Measurements from ENCODE around the gene SSBP1. TPM values are rescaled to one million over a fixed set of nuclear protein-coding genes. Genes with fewer than 3 reads are reported as not detected.

SSBP1 gene
- total and polyA plus RNA-seq, 2 of the 4 experiments (the other 2 are of a cell fraction), result 158 to 204 TPM

GRCh38 chr7:141785706-141786552, 47.8 kb downstream of the SSBP1 start (continued):
- TF ChIP-seq MAFK (IDR thresholded peaks at IDR 0.05; ENCODE audit: low read depth, low read length), result no peak

GRCh38 chr7:141788296-141788695, 50.1 kb downstream of the SSBP1 start:
- Histone ChIP-seq H4K8ac (ENCODE audit: low read depth in 2 of 2, low read length in 2 of 2) (no peak overlapping the region), H2BK15ac (ENCODE audit: low read depth, low read length) (no peak overlapping the region), H3K27ac (ENCODE audit: insufficient read depth, low read length) (no peak overlapping the region), H3K4me3 (ENCODE audit: insufficient read depth, low read depth, low read length) (no peak overlapping the region), H3K9ac (ENCODE audit: low read depth, low read length) (no peak overlapping the region), H3K14ac (replicated peaks; ENCODE audit: low read depth, low read length) (no peak overlapping the region), H3K4me1 (ENCODE audit: control insufficient read depth, insufficient read depth, low read length) (no peaks in the 10 kb centered on the region), H3K4me2 (ENCODE audit: low read depth, low read length) (no peak overlapping the region), H2BK20ac (ENCODE audit: low read depth, low read length) (no peak overlapping the region), H3K23ac (ENCODE audit: low read depth, low read length) (no peak overlapping the region), H3K9me1 (ENCODE audit: insufficient read depth, low read length) (no peaks in the 10 kb centered on the region), H2AK9ac (replicated peaks; ENCODE audit: low read depth, low read length, poor library complexity) (no peak overlapping the region), H2BK5ac (ENCODE audit: low read depth, low read length, poor library complexity, severe bottlenecking) (no peak overlapping the region), H3K27me3 (ENCODE audit: control insufficient read depth, insufficient read depth, low read length) (no peaks in the 10 kb centered on the region), H4K5ac (ENCODE audit: low read depth, low read length) (no peak overlapping the region), H2AK5ac (ENCODE audit: low read depth, low read length) (no peak overlapping the region), H4K91ac (ENCODE audit: insufficient read depth, low read depth, low read length) (no peak overlapping the region), H3K56ac (ENCODE audit: extremely low read depth, insufficient read depth, low read length) (no peak overlapping the region), H2AFZ (replicated peaks; ENCODE audit: low read length, poor library complexity) (no peak overlapping the region), H4K20me1 (ENCODE audit: insufficient read depth, low read length) (no peaks in the 10 kb centered on the region), H3K9me3 (ENCODE audit: control insufficient read depth, insufficient read depth, low read length) (no peaks in the 10 kb centered on the region), H3K4ac (ENCODE audit: low read depth, low read length) (no peak overlapping the region), H3K79me1 (ENCODE audit: low read depth in 1 of 2, low read length in 2 of 2) (no peaks in the 10 kb centered on the region), H2BK120ac (ENCODE audit: low read depth, low read length) (no peak overlapping the region), H3K36me3 (ENCODE audit: control insufficient read depth, insufficient read depth, low read length) (no peaks in the 10 kb centered on the region), H3K18ac (ENCODE audit: low read depth, low read length) (no peak overlapping the region)
- ChIA-PET POLR2A (ENCODE audit: unreplicated experiment) (no interaction called here), CTCF (no interaction called here)
- in situ Hi-C loops (cut with MboI; ENCODE audit: low sequenced_read_pairs) (no loop called here), intact Hi-C loops (cut with micrococcal nuclease) (no loop called here), dilution Hi-C loops (cut with HindIII; ENCODE audit: low sequenced_read_pairs, unreplicated experiment) (no loop called here)
- no TSS peak for BruUV-seq (replicated peaks)
- no peak for DNase-seq
- no peak for ATAC-seq (ENCODE audit: low read depth)
- no CpG with 5 or more reads among the region's 2 CpGs for WGBS, 2 experiments (ENCODE audit: extremely low coverage in 2 of 2, insufficient read length in 1 of 2)
- TF ChIP-seq MXI1 (IDR thresholded peaks at IDR 0.05; ENCODE audit: borderline replicate concordance, low read depth, low read length), result no peak
- no peak for TF ChIP-seq MAFK (IDR thresholded peaks at IDR 0.05; ENCODE audit: low read depth, low read length)
- no peak for TF ChIP-seq NFE2L2 (IDR thresholded peaks at IDR 0.05; ENCODE audit: low read depth, low read length)
- no peak for TF ChIP-seq BHLHE40 (IDR thresholded peaks at IDR 0.05; ENCODE audit: low read depth, low read length)
- no peak for TF ChIP-seq RCOR1 (IDR thresholded peaks at IDR 0.05; ENCODE audit: insufficient replicate concordance, low read length)
- TF ChIP-seq CEBPB (IDR thresholded peaks at IDR 0.05; ENCODE audit: low read depth, low read length), result no peak
- no peak for TF ChIP-seq SMC3 (IDR thresholded peaks at IDR 0.05; ENCODE audit: low read depth, low read length)
- no peak for TF ChIP-seq USF2 (IDR thresholded peaks at IDR 0.05; ENCODE audit: low read depth, low read length)
- TF ChIP-seq ELK1 (IDR thresholded peaks at IDR 0.05; ENCODE audit: borderline replicate concordance, low read depth, low read length), result no peak
- no peak for TF ChIP-seq MAZ (IDR thresholded peaks at IDR 0.05; ENCODE audit: borderline replicate concordance, low read depth, low read length)
- no peak for TF ChIP-seq CHD1 (IDR thresholded peaks at IDR 0.05; ENCODE audit: low read depth, low read length)
- TF ChIP-seq FOS (IDR thresholded peaks at IDR 0.05; ENCODE audit: low read depth, low read length), result no peak
- no peak for TF ChIP-seq RFX5 (IDR thresholded peaks at IDR 0.05; ENCODE audit: low read depth, low read length)
